CD4-positive, alpha-beta T cell treated with Interferon alpha-2 for 1 hour (primary cell): ENCODE data around the gene CACNA1D.

ENCODE experiments used
- DNase-seq, 2 donors: peaks; one replicate each; pipeline ENCODE4 v3.0.0-alpha.2; 2020 to 2022

CACNA1D gene

GRCh38 chr3:53719796-53720195 is 225.4 kb downstream of the CACNA1D start:
- no peak for DNase-seq

GRCh38 chr3:53721187-53722119 is 227.0 kb downstream of the CACNA1D start:
- no peak for DNase-seq

- no peak for DNase-seq
Observed at GRCh38 chr3:53724566-53724965, 230.2 kb downstream of the CACNA1D start.

GRCh38 chr3:53725387-53725995 is 231.1 kb downstream of the CACNA1D start:
- no peak for DNase-seq

GRCh38 chr3:53726643-53727042 is 232.2 kb downstream of the CACNA1D start:
- DNase-seq, result no peak

GRCh38 chr3:53728606-53729005 is 234.2 kb downstream of the CACNA1D start:
- DNase-seq, result no peak

- no peak for DNase-seq
Observed at GRCh38 chr3:53729159-53729558, 234.7 kb downstream of the CACNA1D start.

- DNase-seq, result no peak
Observed at GRCh38 chr3:53729618-53730017, 235.2 kb downstream of the CACNA1D start.

GRCh38 chr3:53730576-53730975 is 236.2 kb downstream of the CACNA1D start:
- DNase-seq, result no peak

GRCh38 chr3:53731934-53732624 is 237.7 kb downstream of the CACNA1D start:
- no peak for DNase-seq

GRCh38 chr3:53733446-53733845 is 239.0 kb downstream of the CACNA1D start:
- no peak for DNase-seq

- DNase-seq, result no peak
Observed at GRCh38 chr3:53739966-53740365, 245.6 kb downstream of the CACNA1D start.

- DNase-seq, result no peak
Observed at GRCh38 chr3:53740956-53741355, 246.5 kb downstream of the CACNA1D start.

GRCh38 chr3:53744351-53744750 is 249.9 kb downstream of the CACNA1D start:
- no peak for DNase-seq

- no peak for DNase-seq
Observed at GRCh38 chr3:53747559-53747958, 253.1 kb downstream of the CACNA1D start.

GRCh38 chr3:53748512-53749271 is 254.3 kb downstream of the CACNA1D start:
- DNase-seq, result peak; percentile 11 to 48

GRCh38 chr3:53749448-53749847 is 255.0 kb downstream of the CACNA1D start:
- peak in 1 of 2 donors; percentile 65 for DNase-seq

- peak; percentile 28 to 41 for DNase-seq
Observed at GRCh38 chr3:53750253-53751210, 256.1 kb downstream of the CACNA1D start.

GRCh38 chr3:53753518-53754183 is 259.2 kb downstream of the CACNA1D start:
- DNase-seq, result peak; percentile 16 to 39

- peak in 1 of 2 donors; percentile 9 for DNase-seq
Observed at GRCh38 chr3:53754325-53754724, 259.9 kb downstream of the CACNA1D start.

GRCh38 chr3:53758846-53759245 is 264.4 kb downstream of the CACNA1D start:
- DNase-seq, result no peak
